HEK293T (cell line): ENCODE results near the gene GADD45G.

Experiments
- CTCF ChIA-PET: fragments of 350-600 bp; formaldehyde crosslinking; extraction: SDS; loops from one replicate; lab custom pipeline; 2021; ENCODE audit warnings: antibody characterized with exemption, inconsistent platforms; lab: Yijun Ruan, JAX
- POLR2A ChIA-PET: fragments of 350-600 bp; formaldehyde crosslinking; extraction: SDS; loops from one replicate; lab custom pipeline; 2020; ENCODE audit warnings: antibody characterized with exemption, inconsistent platforms; lab: Yijun Ruan, JAX
- DNase-seq: peaks from one replicate; pipeline ENCODE4 v3.0.0; 2012; ENCODE audit warnings: mixed read lengths; ENCODE audit errors: extremely low spot score
- ARNT ChIP-seq: fragments of 450-650 bp; IDR thresholded peaks from 2 replicates; pipeline ENCODE4 v1.6.1; 2017; ENCODE audit warnings: mild to moderate bottlenecking
- BHLHE40 ChIP-seq: fragments of 450-650 bp; IDR thresholded peaks from 2 replicates; pipeline ENCODE4 v1.6.1; 2016; ENCODE audit warnings: mild to moderate bottlenecking, moderate library complexity, borderline replicate concordance
- CTBP1 ChIP-seq: fragments of 450-650 bp; IDR thresholded peaks from 2 replicates; pipeline ENCODE4 v1.6.1; 2016; ENCODE audit warnings: borderline replicate concordance
- ELF4 ChIP-seq: fragments of 450-650 bp; IDR thresholded peaks from 2 replicates; pipeline ENCODE4 v1.6.1; 2017; ENCODE audit warnings: antibody characterized with exemption
- FOXA1 ChIP-seq: fragments of 450-650 bp; IDR thresholded peaks from 2 replicates; pipeline ENCODE4 v1.6.1; 2016; ENCODE audit warnings: mild to moderate bottlenecking
- FOXK2 ChIP-seq: fragments of 450-650 bp; IDR thresholded peaks from 2 replicates; pipeline ENCODE4 v1.6.1; 2016; ENCODE audit warnings: mild to moderate bottlenecking
- FOXM1 ChIP-seq: fragments of 450-650 bp; IDR thresholded peaks from 2 replicates; pipeline ENCODE4 v1.6.1; 2017; ENCODE audit warnings: mild to moderate bottlenecking, borderline replicate concordance
- HDGF ChIP-seq: fragments of 450-650 bp; IDR thresholded peaks from 2 replicates; pipeline ENCODE4 v1.6.1; 2017; ENCODE audit warnings: antibody characterized with exemption, borderline replicate concordance
- L3MBTL2 ChIP-seq: fragments of 450-650 bp; conservative IDR thresholded peaks from 2 replicates; pipeline ENCODE4 v1.6.1; 2016; ENCODE audit warnings: mild to moderate bottlenecking
- LEF1 ChIP-seq: fragments of 450-650 bp; IDR thresholded peaks from 2 replicates; pipeline ENCODE4 v1.6.1; 2017; ENCODE audit warnings: mild to moderate bottlenecking, borderline replicate concordance
- NFRKB ChIP-seq: fragments of 450-650 bp; IDR thresholded peaks from 2 replicates; pipeline ENCODE4 v1.6.1; 2016; ENCODE audit warnings: mild to moderate bottlenecking, moderate library complexity
- PKNOX1 ChIP-seq: fragments of 450-650 bp; IDR thresholded peaks from 2 replicates; pipeline ENCODE4 v1.6.1; 2016
- SP1 ChIP-seq: fragments of 450-650 bp; IDR thresholded peaks from 2 replicates; pipeline ENCODE4 v1.6.1; 2017
- SUZ12 ChIP-seq: fragments of 450-650 bp; IDR thresholded peaks from 2 replicates; pipeline ENCODE4 v1.6.1; 2016; ENCODE audit warnings: mild to moderate bottlenecking
- TARDBP ChIP-seq: fragments of 450-650 bp; IDR thresholded peaks from 2 replicates; pipeline ENCODE4 v1.6.1; 2016
- ZNF384 ChIP-seq: fragments of 450-650 bp; IDR thresholded peaks from 2 replicates; pipeline ENCODE4 v1.6.1; 2016

Gene GADD45G

GRCh38 chr9:89634995-89635742 is 30.4 kb downstream of the GADD45G start:
- ChIA-PET CTCF (interaction anchor here (0.6 kb wide), 1 partner anchor 8 kb away, joined by 3 read pairs; no protein-coding TSS in a partner anchor), POLR2A (no interaction called here)
- no peak for DNase-seq

GRCh38 chr9:89635816-89636215 is 31.0 kb downstream of the GADD45G start:
- no peak for DNase-seq
- ChIA-PET CTCF (interaction anchor here (0.6 kb wide), 1 partner anchor 8 kb away, joined by 3 read pairs; no protein-coding TSS in a partner anchor), POLR2A (no interaction called here)
- no peak for TF ChIP-seq SUZ12
- TF ChIP-seq PKNOX1: no peak
- TF ChIP-seq NFRKB: no peak
- no peak for TF ChIP-seq FOXK2
- TF ChIP-seq BHLHE40: no peak
- no peak for TF ChIP-seq FOXA1
- TF ChIP-seq SP1: no peak
- TF ChIP-seq ELF4: no peak
- no peak for TF ChIP-seq CTBP1
- no peak for TF ChIP-seq LEF1
- no peak for TF ChIP-seq L3MBTL2
- no peak for TF ChIP-seq HDGF
- no peak for TF ChIP-seq ARNT
- no peak for TF ChIP-seq ZNF384
- TF ChIP-seq FOXM1: no peak
- no peak for TF ChIP-seq TARDBP

More at GRCh38 chr9:89634995-89635742, 30.4 kb downstream of the GADD45G start:
- TF ChIP-seq LEF1 (no peak), FOXM1 (no peak), PKNOX1 (no peak), SUZ12 (no peak), ELF4 (no peak), L3MBTL2 (no peak), HDGF (no peak), NFRKB (no peak), BHLHE40 (no peak)

- POLR2A ChIA-PET: no interaction called here
- DNase-seq: no peak
- CTCF ChIA-PET: interaction anchor here (0.5 kb wide), 1 partner anchor 18 kb away, joined by 3 read pairs; no protein-coding TSS in a partner anchor
- TF ChIP-seq FOXM1 (no peak), NFRKB (no peak), SP1 (no peak), LEF1 (no peak), ARNT (no peak), HDGF (no peak), L3MBTL2 (no peak), TARDBP (no peak), FOXA1 (no peak), BHLHE40 (no peak), SUZ12 (no peak), ELF4 (no peak), ZNF384 (no peak), FOXK2 (no peak), CTBP1 (no peak), PKNOX1 (no peak)
Measured at GRCh38 chr9:89637787-89638186, 33.0 kb downstream of the GADD45G start.

- no peak for DNase-seq
- ChIA-PET POLR2A (no interaction called here), CTCF (no interaction called here)
- TF ChIP-seq TARDBP (no peak), PKNOX1 (no peak), SUZ12 (no peak), HDGF (no peak), ARNT (no peak), ZNF384 (no peak), LEF1 (no peak), BHLHE40 (no peak), FOXA1 (no peak), FOXM1 (no peak), NFRKB (no peak), CTBP1 (no peak)
Measured at GRCh38 chr9:89638359-89638758, 33.5 kb downstream of the GADD45G start.

GRCh38 chr9:89638893-89639292 is 34.1 kb downstream of the GADD45G start:
- DNase-seq: no peak
- no peak for TF ChIP-seq BHLHE40
- TF ChIP-seq ARNT: no peak
- CTCF ChIA-PET: no interaction called here
- POLR2A ChIA-PET: no interaction called here

- TF ChIP-seq ARNT (no peak), LEF1 (no peak), FOXM1 (no peak), ELF4 (no peak), FOXA1 (no peak), SP1 (no peak), NFRKB (no peak), HDGF (no peak)
- POLR2A ChIA-PET: no interaction called here
- no peak for DNase-seq
- CTCF ChIA-PET: no interaction called here
Measured at GRCh38 chr9:89639367-89639795, 34.6 kb downstream of the GADD45G start.
